Thyroid gland (tissue), 4 donors: ENCODE data around the gene UBE2F.

Source experiments
- CTCF ChIP-seq, 6 experiments: fragments of 200-600 bp in 3 of 6; fragments of 450-650 bp in 3 of 6; sonication (generic) in 3 of 6; IDR thresholded peaks; one replicate each; pipeline ENCODE4 v1.5.1; 2016 to 2019; ENCODE audit warnings: antibody characterized with exemption in 6 of 6, mild to moderate bottlenecking in 2 of 6, inconsistent platforms in 1 of 6, moderate library complexity in 1 of 6
- POLR2A ChIP-seq, 2 donors: fragments of 450-650 bp; IDR thresholded peaks; one replicate each; pipeline ENCODE4 v1.6.1; 2017; ENCODE audit warnings: antibody characterized with exemption in 2 of 2, mild to moderate bottlenecking in 2 of 2, moderate library complexity in 1 of 2

GRCh38 chr2:238007924-238008323 is 41.1 kb downstream of the UBE2F start:
- TF ChIP-seq CTCF (IDR thresholded peaks at IDR 0.05) (no peak), POLR2A (IDR thresholded peaks at IDR 0.05) (no peak)
